ENCODE data around the gene BRICD5. TPM values are rescaled to one million over a fixed set of nuclear protein-coding genes. Genes with fewer than 3 reads are reported as not detected.
"Not testable (repeated sequence)": the region's sequence is repeated elsewhere in the genome, so short reads cannot be mapped to it uniquely, and the experiment has no call there.

The BRICD5 gene
- total RNA-seq, 4 donors from 2014 or later, result 0.72 to 10.3 (median 3.5) TPM

DNA sequence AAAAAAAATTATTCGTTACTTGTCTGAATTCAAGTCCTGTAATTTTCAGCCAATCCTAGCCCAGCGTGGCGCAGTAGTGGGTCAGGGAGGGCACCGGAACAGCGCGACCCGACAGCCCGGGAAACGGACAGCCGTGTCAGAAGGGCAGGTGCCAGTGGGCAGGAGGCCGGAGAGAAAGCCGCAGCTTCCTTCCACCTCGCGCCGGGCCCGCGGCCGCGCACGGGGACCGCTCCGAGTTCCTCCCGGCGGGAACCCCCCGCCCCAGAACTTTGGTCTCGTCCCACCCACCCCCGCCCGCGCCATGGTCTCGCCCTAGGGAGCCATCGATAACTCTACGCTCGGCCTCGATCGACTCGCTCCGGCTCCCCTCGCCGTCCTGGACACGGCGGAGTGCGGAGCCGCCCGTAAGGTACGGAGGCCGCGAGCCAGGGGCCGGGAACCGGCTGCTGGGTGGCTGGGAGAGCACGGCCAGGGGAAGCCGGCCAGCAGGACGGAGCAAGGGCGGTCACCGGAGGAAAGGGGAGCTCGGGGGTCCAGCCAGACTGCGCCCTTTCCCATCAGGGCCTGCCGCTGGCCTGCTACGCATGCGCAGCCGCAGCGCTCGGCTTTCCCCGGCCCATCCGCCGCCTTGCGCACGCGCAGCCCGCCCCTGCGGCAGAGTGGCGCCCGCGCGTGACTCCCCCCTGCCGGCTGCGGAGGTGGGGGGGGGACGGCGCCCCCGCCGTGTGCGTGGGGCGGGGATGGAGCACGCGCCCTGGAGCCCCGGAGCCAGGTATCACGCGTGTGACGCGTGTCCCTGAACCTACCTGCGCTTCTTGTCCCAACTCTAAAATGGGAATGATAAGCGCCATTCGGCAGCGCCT, 5.3 kb downstream of the BRICD5 start, which contains the start of gene MLST8:
Gene MLST8 (plus strand): TSS at position 351 of the 863 bp plus-strand sequence. CDS start 632 bp downstream, outside the sequence.
- peak within 1 kb of the TSS; percentile 78 to 87 for H3K4me3 ChIP-seq
- 3 to 4% methylated on average over 5 to 12 of the region's 93 CpGs for WGBS, 2 donors (ENCODE audit: low coverage in 1 of 2)
- H3K4me1 ChIP-seq, result peaks cover 0 to 27% (median 14%) of the 10 kb centered on the region in 3 donors
- H3K9me3 ChIP-seq, result no peaks in the 10 kb centered on the region
- no peaks in the 10 kb centered on the region for H3K27me3 ChIP-seq
- peak within 1 kb of the TSS; percentile 94 to 100 (median 98) for H3K27ac ChIP-seq
- ATAC-seq, result peak; percentile 93
- TF ChIP-seq POLR2AphosphoS5 (IDR thresholded peaks at IDR 0.05), result peak; percentile 92
- TF ChIP-seq, protein P1, sequence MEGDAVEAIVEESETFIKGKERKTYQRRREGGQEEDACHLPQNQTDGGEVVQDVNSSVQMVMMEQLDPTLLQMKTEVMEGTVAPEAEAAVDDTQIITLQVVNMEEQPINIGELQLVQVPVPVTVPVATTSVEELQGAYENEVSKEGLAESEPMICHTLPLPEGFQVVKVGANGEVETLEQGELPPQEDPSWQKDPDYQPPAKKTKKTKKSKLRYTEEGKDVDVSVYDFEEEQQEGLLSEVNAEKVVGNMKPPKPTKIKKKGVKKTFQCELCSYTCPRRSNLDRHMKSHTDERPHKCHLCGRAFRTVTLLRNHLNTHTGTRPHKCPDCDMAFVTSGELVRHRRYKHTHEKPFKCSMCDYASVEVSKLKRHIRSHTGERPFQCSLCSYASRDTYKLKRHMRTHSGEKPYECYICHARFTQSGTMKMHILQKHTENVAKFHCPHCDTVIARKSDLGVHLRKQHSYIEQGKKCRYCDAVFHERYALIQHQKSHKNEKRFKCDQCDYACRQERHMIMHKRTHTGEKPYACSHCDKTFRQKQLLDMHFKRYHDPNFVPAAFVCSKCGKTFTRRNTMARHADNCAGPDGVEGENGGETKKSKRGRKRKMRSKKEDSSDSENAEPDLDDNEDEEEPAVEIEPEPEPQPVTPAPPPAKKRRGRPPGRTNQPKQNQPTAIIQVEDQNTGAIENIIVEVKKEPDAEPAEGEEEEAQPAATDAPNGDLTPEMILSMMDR (IDR thresholded peaks at IDR 0.05), result peak in 1 of 4 experiments; percentile 41
- no peak for TF ChIP-seq EP300 (IDR thresholded peaks at IDR 0.05)
- TF ChIP-seq POLR2A (IDR thresholded peaks at IDR 0.05), result peak; percentile 89
- H3K36me3 ChIP-seq, result peaks cover 0 to 37% of the 10 kb centered on the region in 2 donors

DNA sequence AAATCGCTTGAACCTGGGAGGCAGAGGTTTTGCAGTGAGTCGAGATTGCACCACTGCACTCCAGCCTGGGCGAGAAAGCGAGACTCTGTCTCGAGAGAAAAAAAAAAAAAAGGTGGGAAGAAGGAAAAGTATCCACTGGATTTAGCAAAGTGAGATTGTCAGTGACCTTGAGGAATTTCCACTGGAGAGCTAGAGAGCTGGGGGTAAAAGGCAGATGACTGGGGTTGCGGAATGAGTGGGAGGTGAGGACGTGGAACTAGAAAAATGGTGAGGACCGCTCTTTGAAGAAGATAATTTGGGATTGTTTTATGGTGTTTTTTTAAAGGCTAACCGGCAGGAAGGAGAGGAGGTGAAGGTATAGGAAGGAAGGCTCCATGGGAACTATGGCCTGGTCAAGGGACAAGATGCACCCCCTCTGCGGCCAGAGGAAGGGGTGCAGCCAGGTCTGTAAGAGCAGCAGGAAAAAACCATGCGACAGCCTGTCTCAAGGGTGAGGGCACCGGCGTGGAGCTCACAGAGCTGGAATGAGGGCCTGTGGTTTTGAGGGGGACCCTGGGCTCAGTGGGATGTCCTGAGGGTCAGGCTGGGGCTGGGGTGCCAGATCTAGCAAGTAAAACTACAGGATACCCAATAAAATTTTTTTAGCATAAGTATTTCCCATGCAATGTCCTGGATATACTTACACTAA, 6.1 kb downstream of the BRICD5 start:
- no peaks in the 10 kb centered on the region for H3K27me3 ChIP-seq
- peak overlapping the region; percentile 94 to 100 (median 98) for H3K27ac ChIP-seq
- TF ChIP-seq, protein P1 (IDR thresholded peaks at IDR 0.05), result no peak
- TF ChIP-seq EP300 (IDR thresholded peaks at IDR 0.05) (no peak), POLR2AphosphoS5 (IDR thresholded peaks at IDR 0.05) (no peak), POLR2A (IDR thresholded peaks at IDR 0.05) (no peak)
- no peaks in the 10 kb centered on the region for H3K9me3 ChIP-seq
- H3K4me1 ChIP-seq, result peaks cover 0 to 27% (median 14%) of the 10 kb centered on the region in 3 donors
- WGBS, 2 donors (ENCODE audit: low coverage in 1 of 2), result 64 to 74% methylated on average over 6 to 9 of the region's 13 CpGs
- no peak for ATAC-seq
- H3K4me3 ChIP-seq, result peak overlapping the region; percentile 78 to 87
- H3K36me3 ChIP-seq, result peaks cover 0 to 32% of the 10 kb centered on the region in 2 donors

DNA sequence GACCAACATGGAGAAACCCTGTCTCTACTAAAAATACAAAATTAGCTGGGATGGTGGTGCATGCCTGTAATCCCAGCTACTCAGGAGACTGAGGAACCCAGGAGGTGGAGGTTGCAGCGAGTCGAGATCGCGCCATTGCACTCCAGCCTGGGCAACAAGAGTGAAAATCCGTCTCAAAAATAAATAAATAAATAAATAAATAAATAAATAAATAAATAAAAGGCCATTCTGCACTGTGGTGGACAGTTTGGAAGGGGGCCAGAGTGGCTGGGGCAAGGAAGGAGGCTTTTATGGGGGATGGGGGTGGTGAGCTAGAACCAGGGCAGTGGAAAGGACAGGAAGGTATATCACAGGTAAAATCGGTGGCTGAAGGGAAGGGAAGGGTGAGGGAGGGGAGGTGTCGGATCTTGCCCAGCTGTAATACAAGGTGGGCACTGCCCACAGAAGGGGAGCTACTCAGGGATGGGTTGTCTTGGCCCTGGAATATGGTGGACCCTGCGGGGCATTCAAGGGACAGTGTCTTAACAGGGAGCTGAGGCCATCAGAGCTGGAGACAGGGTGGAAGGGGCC, 7.5 kb downstream of the BRICD5 start:
- H3K4me3 ChIP-seq, H3K27ac ChIP-seq, ATAC-seq, H3K9me3 ChIP-seq, H3K27me3 ChIP-seq: not testable (repeated sequence)
- 72 to 92% methylated on average over 3 to 6 of the region's 8 CpGs for WGBS, 2 donors (ENCODE audit: low coverage in 1 of 2)
- peaks cover 0 to 27% (median 14%) of the 10 kb centered on the region in 3 donors for H3K4me1 ChIP-seq
- H3K36me3 ChIP-seq, result peaks cover 0 to 18% of the 10 kb centered on the region in 2 donors

DNA sequence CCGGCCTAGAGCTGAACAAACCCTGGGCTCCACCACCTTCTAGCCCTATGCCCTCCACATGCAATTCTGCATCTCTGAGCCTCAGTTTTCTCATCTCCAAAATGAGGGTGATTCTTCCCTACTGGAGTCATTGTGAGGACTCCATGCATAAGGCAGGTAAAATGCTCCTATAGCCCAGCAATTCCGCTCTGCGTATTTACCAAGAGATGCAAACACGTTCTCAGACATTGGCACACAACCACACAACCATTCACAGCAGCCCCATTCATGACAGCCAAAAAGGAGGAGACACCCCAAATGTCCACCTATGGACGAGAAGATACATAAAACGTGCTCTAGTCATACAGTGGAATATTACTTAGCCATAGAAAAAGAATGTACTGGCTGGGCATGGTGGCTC, 10.3 kb downstream of the BRICD5 start:
- TF ChIP-seq EP300 (IDR thresholded peaks at IDR 0.05) (no peak), POLR2AphosphoS5 (IDR thresholded peaks at IDR 0.05) (no peak), POLR2A (IDR thresholded peaks at IDR 0.05) (no peak)
- TF ChIP-seq, protein P1 (IDR thresholded peaks at IDR 0.05), result no peak
- H3K27me3 ChIP-seq, result peaks cover 31% of the 10 kb centered on the region
- H3K9me3 ChIP-seq, result no peaks in the 10 kb centered on the region
- no peak for ATAC-seq
- H3K4me1 ChIP-seq, result peaks cover 0 to 24% (median 12%) of the 10 kb centered on the region in 3 donors
- no peaks in the 10 kb centered on the region for H3K36me3 ChIP-seq
- WGBS, 2 donors (ENCODE audit: low coverage in 1 of 2), result 100% methylated on average over 2 of the region's 6 CpGs; no CpG with 5 or more reads in 1 of the 2 donors
- no peak overlapping the region for H3K4me3 ChIP-seq
- H3K27ac ChIP-seq, result no peak overlapping the region

DNA sequence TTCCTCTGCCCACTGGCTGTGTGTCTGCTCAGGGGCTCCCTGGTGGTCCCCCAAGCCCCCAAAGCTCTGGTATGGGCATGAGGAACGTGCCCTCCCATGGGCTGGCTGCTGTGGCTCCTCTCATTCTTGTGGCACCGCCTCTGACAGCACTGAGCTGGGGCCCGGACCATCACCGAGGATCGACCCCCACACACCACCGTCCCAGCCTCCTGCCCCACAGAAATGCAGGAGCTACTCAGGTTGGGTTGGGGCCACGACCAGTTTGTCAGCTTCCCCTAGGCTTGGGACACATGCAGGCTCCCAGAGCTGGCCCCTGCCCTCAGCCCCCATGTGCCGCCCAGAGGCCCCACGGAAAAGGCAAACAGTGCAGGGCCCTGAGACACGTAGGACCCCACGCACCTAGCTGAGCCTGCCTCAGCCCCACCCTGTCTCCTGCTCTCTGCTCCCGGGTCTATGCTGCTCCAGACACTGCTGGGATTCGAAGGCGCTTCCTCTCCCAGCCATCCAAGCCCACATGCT, 11.0 kb downstream of the BRICD5 start:
- H3K9me3 ChIP-seq, result no peaks in the 10 kb centered on the region
- peaks cover 37% of the 10 kb centered on the region for H3K27me3 ChIP-seq
- no CpG with 5 or more reads among the region's 14 CpGs for WGBS, 2 donors (ENCODE audit: low coverage in 1 of 2)
- H3K27ac ChIP-seq, result no peak overlapping the region
- peaks cover 0 to 25% (median 10%) of the 10 kb centered on the region in 3 donors for H3K4me1 ChIP-seq
- TF ChIP-seq POLR2A (IDR thresholded peaks at IDR 0.05) (no peak), EP300 (IDR thresholded peaks at IDR 0.05) (no peak), POLR2AphosphoS5 (IDR thresholded peaks at IDR 0.05) (no peak)
- TF ChIP-seq, protein P1 (IDR thresholded peaks at IDR 0.05), result no peak
- no peaks in the 10 kb centered on the region for H3K36me3 ChIP-seq
- no peak for ATAC-seq
- H3K4me3 ChIP-seq, result no peak overlapping the region

Measured in gastroesophageal sphincter (tissue), 4 donors.